Loucy (cell line): ENCODE data around the gene BHLHA15.

Source experiments
- CTCF ChIP-seq: fragments of 200-600 bp; sonication (generic); conservative IDR thresholded peaks from 2 replicates; pipeline ENCODE4 v1.5.1; 2014; ENCODE audit warnings: mild to moderate bottlenecking, antibody characterized with exemption, low read length
- EZH2phosphoT487 ChIP-seq: fragments of 200-600 bp; IDR thresholded peaks from 2 replicates; pipeline ENCODE4 v1.6.1; 2018; ENCODE audit warnings: antibody characterized with exemption, mild to moderate bottlenecking, moderate library complexity, borderline replicate concordance

- TF ChIP-seq CTCF = no peak
- TF ChIP-seq EZH2phosphoT487 = no peak
These were observed 40.0 kb downstream of the BHLHA15 start for GRCh38 chr7:98251231-98251600.
